ENCODE results near the gene SLC27A6. TPM values are rescaled to one million over a fixed set of nuclear protein-coding genes. Genes with fewer than 3 reads are reported as not detected.

The SLC27A6 gene
- total and polyA plus RNA-seq, 7 donors: 0.08 to 0.44 (median 0.18) TPM; not detected in 1

DNA sequence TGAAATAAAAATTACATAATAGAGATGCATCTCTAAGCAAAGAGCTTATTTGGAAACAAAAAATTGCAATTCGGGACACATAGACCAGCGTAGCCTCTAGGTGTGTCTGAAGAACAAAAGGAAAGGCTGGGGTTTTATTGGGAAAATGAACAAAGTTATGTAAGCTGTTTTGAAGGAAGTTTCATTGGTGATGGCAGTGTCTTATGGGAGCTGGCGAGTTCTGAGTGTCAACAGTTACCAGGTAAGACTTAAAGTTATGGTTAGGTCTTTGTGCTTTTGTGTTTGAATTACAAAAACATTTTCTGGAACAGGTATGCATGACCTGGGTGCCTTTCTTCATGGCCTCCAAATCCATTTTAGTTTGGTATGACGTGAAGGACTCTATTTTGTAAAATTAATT lies 48.9 kb downstream of the SLC27A6 start:
- Histone ChIP-seq H3K36me3 (ENCODE audit: insufficient read depth in 1 of 2, low read depth in 1 of 2) (no peaks in the 10 kb centered on the region), H3K4me3 (no peak overlapping the region), H3K9me3 (no peaks in the 10 kb centered on the region), H3K4me1 (no peaks in the 10 kb centered on the region), H3K27ac (no peak overlapping the region), H3K27me3 (ENCODE audit: insufficient read depth in 3 of 3, low read length in 2 of 3) (no peaks in the 10 kb centered on the region)
- ATAC-seq (no peak), DNase-seq (no peak)
- WGBS, 3 donors: 77 to 87% (median 82%) methylated on average over 4 of the region's 4 CpGs
- TF ChIP-seq, protein P1, sequence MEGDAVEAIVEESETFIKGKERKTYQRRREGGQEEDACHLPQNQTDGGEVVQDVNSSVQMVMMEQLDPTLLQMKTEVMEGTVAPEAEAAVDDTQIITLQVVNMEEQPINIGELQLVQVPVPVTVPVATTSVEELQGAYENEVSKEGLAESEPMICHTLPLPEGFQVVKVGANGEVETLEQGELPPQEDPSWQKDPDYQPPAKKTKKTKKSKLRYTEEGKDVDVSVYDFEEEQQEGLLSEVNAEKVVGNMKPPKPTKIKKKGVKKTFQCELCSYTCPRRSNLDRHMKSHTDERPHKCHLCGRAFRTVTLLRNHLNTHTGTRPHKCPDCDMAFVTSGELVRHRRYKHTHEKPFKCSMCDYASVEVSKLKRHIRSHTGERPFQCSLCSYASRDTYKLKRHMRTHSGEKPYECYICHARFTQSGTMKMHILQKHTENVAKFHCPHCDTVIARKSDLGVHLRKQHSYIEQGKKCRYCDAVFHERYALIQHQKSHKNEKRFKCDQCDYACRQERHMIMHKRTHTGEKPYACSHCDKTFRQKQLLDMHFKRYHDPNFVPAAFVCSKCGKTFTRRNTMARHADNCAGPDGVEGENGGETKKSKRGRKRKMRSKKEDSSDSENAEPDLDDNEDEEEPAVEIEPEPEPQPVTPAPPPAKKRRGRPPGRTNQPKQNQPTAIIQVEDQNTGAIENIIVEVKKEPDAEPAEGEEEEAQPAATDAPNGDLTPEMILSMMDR (IDR thresholded peaks at IDR 0.05): no peak
- intact Hi-C loops (cut with DNase I): no loop called here

- no peak overlapping the region for H3K27ac ChIP-seq
- intact Hi-C loops (cut with DNase I): no loop called here
- TF ChIP-seq, protein P1 (IDR thresholded peaks at IDR 0.05): no peak
- no peaks in the 10 kb centered on the region for H3K4me1 ChIP-seq
- H3K27me3 ChIP-seq (ENCODE audit: insufficient read depth in 3 of 3, low read length in 2 of 3): no peaks in the 10 kb centered on the region
- no peak for ATAC-seq
- no peaks in the 10 kb centered on the region for H3K36me3 ChIP-seq (ENCODE audit: insufficient read depth in 1 of 2, low read depth in 1 of 2)
- no peak for DNase-seq
- H3K9me3 ChIP-seq: no peaks in the 10 kb centered on the region
- no peak overlapping the region for H3K4me3 ChIP-seq
Measured at GRCh38 chr5:129018837-129019236, 53.5 kb downstream of the SLC27A6 start.

- ATAC-seq (no peak), DNase-seq (no peak)
- TF ChIP-seq, protein P1 (IDR thresholded peaks at IDR 0.05): no peak
- Histone ChIP-seq H3K27me3 (ENCODE audit: insufficient read depth in 3 of 3, low read length in 2 of 3) (no peaks in the 10 kb centered on the region), H3K36me3 (ENCODE audit: insufficient read depth in 1 of 2, low read depth in 1 of 2) (no peaks in the 10 kb centered on the region), H3K27ac (no peak overlapping the region), H3K4me1 (no peaks in the 10 kb centered on the region), H3K9me3 (no peaks in the 10 kb centered on the region), H3K4me3 (no peak overlapping the region)
- intact Hi-C loops (cut with DNase I): no loop called here
- 62 to 69% (median 63%) methylated on average over 4 of the region's 4 CpGs for WGBS, 3 donors
Measured at GRCh38 chr5:129019401-129019908, 54.2 kb downstream of the SLC27A6 start.

DNA sequence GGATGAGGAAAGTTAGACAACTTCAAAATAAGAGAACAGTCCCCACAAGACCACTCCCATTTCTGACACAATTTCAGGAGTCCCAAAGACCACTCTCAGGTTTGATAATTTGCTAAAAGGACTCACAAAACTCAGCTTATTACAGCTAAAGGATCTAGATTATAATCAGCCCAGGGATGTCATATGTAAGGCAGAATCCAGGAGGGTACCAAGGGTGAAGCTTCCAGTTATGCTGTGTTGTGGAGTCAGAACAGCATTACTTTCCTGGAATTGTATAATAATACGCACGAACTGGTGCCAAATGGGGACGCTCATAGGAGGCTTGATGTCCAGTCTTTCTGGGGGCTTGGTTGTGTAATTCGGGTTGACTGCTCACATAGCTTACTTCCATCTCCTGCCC lies 55.4 kb downstream of the SLC27A6 start:
- H3K36me3 ChIP-seq (ENCODE audit: insufficient read depth in 1 of 2, low read depth in 1 of 2): no peaks in the 10 kb centered on the region
- TF ChIP-seq, protein P1 (IDR thresholded peaks at IDR 0.05): no peak
- H3K4me1 ChIP-seq: no peaks in the 10 kb centered on the region
- DNase-seq: no peak
- no peak overlapping the region for H3K27ac ChIP-seq
- no peaks in the 10 kb centered on the region for H3K27me3 ChIP-seq (ENCODE audit: insufficient read depth in 3 of 3, low read length in 2 of 3)
- H3K9me3 ChIP-seq: no peaks in the 10 kb centered on the region
- no peak for ATAC-seq
- no peak overlapping the region for H3K4me3 ChIP-seq
- intact Hi-C loops (cut with DNase I): no loop called here
- 85 to 92% (median 92%) methylated on average over 4 of the region's 4 CpGs for WGBS, 3 donors

DNA sequence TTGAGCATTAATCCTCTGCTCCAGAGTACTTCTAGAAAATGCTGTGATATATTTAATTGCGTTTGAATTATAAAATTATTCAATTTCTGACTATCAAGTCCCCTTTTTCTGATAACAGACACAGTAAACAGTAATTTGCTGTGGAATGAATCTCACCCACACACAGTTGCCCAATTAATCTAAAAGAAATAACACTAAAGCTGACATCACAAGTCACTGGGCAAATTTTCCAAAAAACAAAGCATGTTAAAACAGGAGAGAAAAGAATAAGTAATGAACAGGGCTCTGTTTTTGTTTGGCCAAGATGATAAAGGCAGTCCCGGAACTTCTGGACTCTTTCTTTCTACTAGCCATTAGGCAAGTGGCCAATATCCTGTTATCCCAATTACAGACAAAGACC lies 56.5 kb downstream of the SLC27A6 start:
- Histone ChIP-seq H3K27ac (no peak overlapping the region), H3K36me3 (ENCODE audit: insufficient read depth in 1 of 2, low read depth in 1 of 2) (no peaks in the 10 kb centered on the region), H3K27me3 (ENCODE audit: insufficient read depth in 3 of 3, low read length in 2 of 3) (no peaks in the 10 kb centered on the region), H3K4me1 (no peaks in the 10 kb centered on the region), H3K9me3 (no peaks in the 10 kb centered on the region), H3K4me3 (no peak overlapping the region)
- TF ChIP-seq, protein P1 (IDR thresholded peaks at IDR 0.05): no peak
- intact Hi-C loops (cut with DNase I): no loop called here
- 41 to 50% (median 45%) methylated on average over 2 of the region's 2 CpGs for WGBS, 3 donors
- DNase-seq (no peak), ATAC-seq (no peak)
